GM18526 (cell line): ENCODE results near the gene SPEF1.

Source experiments
- POLR2A ChIP-seq: IDR thresholded peaks from 3 replicates; pipeline ENCODE4 v1.6.1; 2011; ENCODE audit not compliant: insufficient read length; ENCODE audit errors: extremely low read depth

SPEF1 gene

GRCh38 chr20:3783511-3784195 is 2.4 kb upstream of the SPEF1 start:
- no peak for TF ChIP-seq POLR2A

- TF ChIP-seq POLR2A, result no peak
Observed at GRCh38 chr20:3783068-3783489, 1.8 kb upstream of the SPEF1 start.

DNA sequence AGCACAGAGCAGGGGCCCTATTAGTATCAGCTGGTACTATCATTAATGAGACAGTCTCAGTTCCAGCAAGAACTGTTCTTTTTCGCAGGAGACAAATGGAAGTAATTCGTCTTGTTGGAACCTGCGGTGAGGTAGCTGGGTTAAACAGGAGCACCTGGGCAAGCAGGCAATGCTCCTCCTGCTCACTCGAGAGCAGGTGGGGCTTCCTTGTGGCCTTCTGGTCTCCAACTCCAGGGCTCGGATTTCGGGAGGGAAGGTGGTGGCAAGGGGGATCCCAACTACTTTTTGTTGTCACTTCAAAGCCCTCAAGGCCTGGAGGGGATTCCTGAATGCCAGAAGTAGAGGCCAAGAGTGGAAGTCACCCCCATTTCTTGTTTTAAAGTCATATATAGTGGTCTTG is 1.3 kb upstream of the SPEF1 start:
- TF ChIP-seq POLR2A, result no peak

- no peak for TF ChIP-seq POLR2A
Observed at GRCh38 chr20:3778976-3779375, 2.3 kb downstream of the SPEF1 start.

DNA sequence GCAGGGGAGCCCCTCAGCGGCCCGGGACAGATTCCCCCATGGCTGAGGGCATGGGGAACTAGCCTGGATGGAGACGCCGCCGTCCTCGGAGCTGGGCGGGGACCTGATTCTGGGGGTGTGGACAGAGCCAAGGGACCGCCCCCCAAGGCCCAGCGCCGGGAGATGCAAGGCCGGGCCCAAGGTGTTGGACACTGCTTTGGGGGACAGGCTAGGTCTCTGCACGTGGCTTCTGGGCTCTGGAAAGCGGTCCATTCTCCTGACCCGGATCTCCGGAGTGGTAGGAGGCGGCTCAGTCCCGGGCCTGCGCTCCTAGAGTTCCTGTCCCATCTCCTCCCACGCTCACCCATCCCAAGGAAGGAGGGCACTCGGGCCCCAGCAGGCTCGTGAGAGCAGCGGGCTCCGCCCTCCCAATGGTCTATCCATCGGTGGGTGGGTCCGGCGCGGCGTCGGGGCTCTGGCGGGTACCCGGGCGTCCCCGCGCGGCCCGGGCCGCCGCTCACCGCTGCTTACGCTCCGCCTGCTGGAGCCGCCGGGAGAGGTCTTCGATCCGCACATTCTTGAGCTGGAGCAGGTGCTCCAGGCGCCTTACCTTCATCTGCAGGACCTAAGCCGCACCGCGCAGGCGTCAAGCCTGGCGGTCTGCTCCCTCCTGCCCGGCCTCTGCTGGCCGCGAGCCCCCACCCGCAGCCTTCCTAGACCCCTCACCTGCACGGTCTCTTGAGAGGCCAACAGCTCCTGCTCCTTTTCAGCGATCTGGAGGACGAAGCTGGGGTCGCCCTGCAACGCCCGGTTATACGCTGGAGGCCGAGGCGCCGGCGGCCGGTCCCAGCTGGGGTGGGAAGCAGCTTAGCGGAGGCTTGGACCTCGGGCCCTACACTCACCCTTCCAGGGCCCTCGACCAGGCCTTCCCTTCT is 3.3 kb downstream of the SPEF1 start:
- TF ChIP-seq POLR2A, result no peak

DNA sequence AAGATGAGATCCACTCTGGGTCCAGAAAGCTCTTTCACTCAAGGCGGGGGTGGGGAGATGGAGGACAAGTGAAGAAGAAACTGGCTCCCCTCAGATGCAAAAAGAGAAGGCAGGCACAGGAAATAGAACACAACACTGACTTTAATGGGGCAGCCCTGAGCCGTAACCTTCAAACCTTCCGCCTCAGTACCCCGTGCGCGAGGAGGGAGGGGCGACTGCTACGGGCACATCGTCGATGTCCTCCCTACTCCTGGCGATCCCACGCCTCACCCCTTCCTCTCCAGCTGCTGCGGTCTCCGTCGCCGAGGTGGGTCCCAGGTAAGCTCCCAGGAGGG is 3.9 kb downstream of the SPEF1 start:
- TF ChIP-seq POLR2A, result no peak

DNA sequence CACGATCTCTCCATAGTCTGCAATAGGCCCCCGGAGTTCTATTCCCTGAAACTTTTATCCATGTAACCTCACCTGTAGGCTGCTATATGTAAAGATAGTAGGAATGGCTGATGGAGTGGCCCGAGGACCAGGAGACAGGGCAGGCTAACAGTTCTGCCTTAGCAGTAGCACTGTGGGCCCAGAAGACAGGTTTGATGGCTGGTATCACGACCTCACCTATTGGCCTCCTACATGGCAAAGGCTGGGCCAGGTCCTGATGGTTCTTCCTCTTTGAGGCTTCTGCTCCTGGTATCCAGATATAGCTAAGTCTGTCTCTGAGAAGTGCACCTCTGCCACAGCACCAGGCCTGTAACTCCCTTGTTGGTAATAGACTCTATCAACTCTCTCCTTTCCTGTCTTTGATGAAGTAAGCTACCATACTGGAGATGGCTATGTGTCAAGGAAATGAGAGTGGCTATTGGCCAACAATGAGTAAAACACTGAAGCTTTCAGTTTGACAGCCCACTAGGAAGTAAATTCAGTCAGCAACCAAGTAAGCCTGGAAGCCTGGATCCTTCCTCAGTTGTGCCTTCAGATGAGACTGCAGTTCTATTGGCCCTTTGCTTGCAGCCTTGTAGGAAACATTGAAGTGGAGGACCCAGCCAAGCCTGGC is 5.7 kb downstream of the SPEF1 start:
- TF ChIP-seq POLR2A, result no peak

- no peak for TF ChIP-seq POLR2A
Observed at GRCh38 chr20:3771552-3772058, 9.6 kb downstream of the SPEF1 start.

DNA sequence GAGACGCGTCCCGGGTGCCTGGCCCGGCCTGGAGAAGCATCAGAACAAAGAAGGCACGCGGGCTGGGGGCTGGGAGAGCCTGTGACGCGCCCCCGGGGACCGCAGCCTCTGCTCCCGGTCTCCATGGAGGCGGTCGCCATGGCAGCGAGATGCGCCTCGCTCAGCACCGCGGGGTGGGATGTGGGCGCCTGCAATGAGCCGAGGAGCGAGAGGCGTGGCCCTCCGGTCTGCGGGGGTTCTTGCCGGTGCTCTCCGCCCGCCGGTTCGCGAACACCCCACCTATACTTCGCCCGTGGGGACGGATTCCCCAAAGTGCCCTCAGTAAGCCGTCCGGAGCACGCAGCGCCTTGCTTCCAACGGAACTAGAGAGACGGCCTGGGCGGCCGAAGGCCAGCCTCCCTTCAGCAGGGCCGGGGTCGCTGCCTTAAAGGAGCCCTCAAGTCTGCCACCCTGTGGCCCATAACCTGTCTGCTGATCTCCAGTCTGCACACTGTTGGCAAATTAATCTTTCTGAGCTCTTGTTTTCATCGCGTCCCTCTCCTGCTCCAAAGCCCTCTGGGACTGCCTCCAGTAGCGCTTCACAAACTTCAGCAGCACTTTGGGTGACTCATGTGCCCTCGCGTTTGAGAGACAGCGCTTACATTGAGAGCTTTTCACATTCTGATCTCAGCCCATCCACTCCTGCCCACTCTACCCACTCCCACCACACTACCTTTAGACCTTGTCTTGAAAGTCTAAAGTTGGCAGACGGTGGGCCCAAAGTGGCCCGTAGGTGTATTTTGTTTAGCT is 12.7 kb downstream of the SPEF1 start:
- TF ChIP-seq POLR2A, result no peak

GRCh38 chr20:3767427-3768341 is 13.6 kb downstream of the SPEF1 start, which contains the start of gene ADISSP:
TSS of gene ADISSP (minus strand) at chr20:3767753. CDS start at chr20:3760100, 7,653 bp downstream.
- peak; percentile 73 for TF ChIP-seq POLR2A

DNA sequence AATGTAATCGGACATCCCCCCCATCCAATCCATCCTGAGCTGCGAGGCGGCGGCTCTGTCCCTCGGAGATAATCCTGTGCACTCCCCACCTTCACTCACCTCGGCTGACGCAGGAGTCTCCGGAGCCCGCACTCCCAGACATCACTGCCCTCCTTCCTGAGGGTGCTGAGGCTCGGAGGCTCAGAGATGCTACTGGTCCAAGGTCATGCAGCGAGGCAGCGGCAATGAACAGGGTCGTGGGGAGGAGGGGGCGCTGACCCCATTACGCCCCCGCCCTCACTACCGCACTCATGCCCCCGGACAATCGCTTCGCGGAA is 14.2 kb downstream of the SPEF1 start:
- no peak for TF ChIP-seq POLR2A

DNA sequence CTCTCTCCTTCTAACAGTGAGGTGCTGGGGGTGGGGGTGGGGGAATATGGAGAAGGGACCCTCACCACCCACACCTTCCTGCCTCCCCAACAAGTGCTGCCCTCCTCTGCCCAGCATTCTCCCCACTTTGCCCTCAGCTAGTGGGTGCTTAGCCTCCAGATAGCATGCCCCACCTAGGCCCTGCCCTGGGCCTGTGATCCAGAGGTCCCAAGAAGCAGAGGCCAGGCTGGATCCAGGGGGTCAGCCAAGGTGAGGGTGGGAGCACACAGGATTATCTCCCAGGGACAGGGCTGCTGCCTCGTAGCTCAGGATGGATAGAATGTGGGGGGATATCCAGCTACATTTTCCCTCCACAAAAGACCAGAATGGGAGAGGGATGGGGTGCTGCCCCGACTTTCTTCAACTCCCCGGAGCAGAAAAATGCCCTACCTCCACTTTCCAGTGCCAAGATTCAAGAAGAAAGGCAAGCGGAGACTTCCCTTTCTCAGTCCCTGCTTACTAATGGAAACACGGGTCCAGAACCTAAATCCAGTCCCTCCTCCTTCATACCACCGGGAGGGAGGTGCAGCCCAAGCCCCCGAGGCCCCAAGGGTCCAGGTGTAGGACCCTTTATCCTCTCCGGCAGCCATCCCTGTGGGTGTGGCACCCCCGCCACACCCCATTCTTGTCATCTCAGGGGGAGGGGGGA is 14.7 kb downstream of the SPEF1 start:
- TF ChIP-seq POLR2A, result no peak

DNA sequence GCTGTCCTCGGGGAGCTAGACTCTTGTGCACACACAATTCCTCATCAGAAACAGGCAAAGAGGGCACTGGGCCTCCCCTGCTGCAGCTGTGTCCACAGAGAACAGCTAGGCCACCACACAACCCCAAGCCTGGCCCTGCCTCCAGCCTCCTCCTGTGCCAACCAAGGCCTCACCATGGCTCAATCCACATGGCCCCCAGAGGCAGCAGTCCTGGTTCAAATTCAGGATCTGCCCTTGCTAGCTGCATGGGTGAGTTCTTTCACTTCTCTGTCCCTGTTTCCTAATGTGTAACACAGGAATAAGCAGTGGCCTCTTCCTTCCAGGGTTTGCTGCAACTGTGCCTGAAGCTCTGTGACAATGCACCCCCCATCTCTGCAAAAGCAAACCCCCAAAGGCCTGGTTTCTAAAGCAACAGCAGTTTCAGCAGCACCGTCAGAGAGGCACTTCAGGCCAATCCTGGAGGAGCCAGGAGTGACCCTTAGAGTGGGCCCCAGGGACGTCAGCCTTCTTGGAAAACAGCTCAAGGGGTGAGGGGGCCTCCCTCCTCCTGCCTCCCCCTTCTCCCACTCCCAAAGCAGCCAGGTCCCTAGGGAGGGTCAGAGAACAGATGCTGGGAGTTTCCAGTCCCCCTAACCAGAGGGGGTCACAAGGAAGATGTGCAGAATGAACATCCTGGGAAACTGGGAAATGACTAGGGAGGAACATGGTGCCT is 15.9 kb downstream of the SPEF1 start:
- no peak for TF ChIP-seq POLR2A
